Keratinocyte (primary cell): ENCODE results near the gene GRPEL2. TPM values are rescaled to one million over a fixed set of nuclear protein-coding genes. Genes with fewer than 3 reads are reported as not detected.
A peak's percentile ranks its signal among the peaks of the same experiment; 100 is the strongest.

Experiments used
- DNase-seq: peaks from one replicate; pipeline ENCODE4 v3.0.0-alpha.2; 2011; ENCODE audit warnings: low read depth, missing footprints, low spot score
- FAIRE-seq: peaks from 2 replicates; lab custom pipeline; 2011; peaks lifted over from hg19 to GRCh38; lab: Jason Lieb, UNC
- H2AFZ ChIP-seq: 2 replicates; pipeline ENCODE4 v1.6.0; 2012; ENCODE audit warnings: low read length, control low read depth, inconsistent platforms; ENCODE audit not compliant: control insufficient read depth
- H3K27ac ChIP-seq: 2 replicates; pipeline ENCODE4 v1.5.1; 2011; ENCODE audit warnings: low read length; ENCODE audit not compliant: control insufficient read depth, insufficient read depth
- H3K27me3 ChIP-seq: 3 replicates; pipeline ENCODE4 v1.6.0; 2011; ENCODE audit warnings: low read length; ENCODE audit not compliant: control insufficient read depth, insufficient read depth; ENCODE audit errors: extremely low read depth
- H3K36me3 ChIP-seq, 2 experiments: 2 replicates in 1 of 2; 3 replicates in 1 of 2; pipeline ENCODE4 v1.5.1; 2011; ENCODE audit warnings: low read length in 2 of 2, mild to moderate bottlenecking in 1 of 2; ENCODE audit not compliant: control insufficient read depth in 2 of 2, insufficient read depth in 2 of 2; ENCODE audit errors: extremely low read depth in 1 of 2
- H3K4me1 ChIP-seq: 3 replicates; pipeline ENCODE4 v1.5.1; 2011; ENCODE audit warnings: low read length; ENCODE audit not compliant: control insufficient read depth, insufficient read depth; ENCODE audit errors: extremely low read depth
- H3K4me2 ChIP-seq: 3 replicates; pipeline ENCODE4 v1.6.0; 2011; ENCODE audit warnings: low read depth, low read length; ENCODE audit not compliant: control insufficient read depth, insufficient read depth; ENCODE audit errors: extremely low read depth
- H3K4me3 ChIP-seq, 3 experiments: fragments of 200-600 bp in 1 of 3; sonication (generic) in 1 of 3; 2 replicates in 2 of 3; 3 replicates in 1 of 3; pipeline ENCODE4 v1.5.1; 2011 to 2016; ENCODE audit warnings: low read length in 3 of 3, mild to moderate bottlenecking in 3 of 3, control low read depth in 2 of 3, inconsistent platforms in 1 of 3, low read depth in 1 of 3, mixed read lengths in 1 of 3, mixed run types in 1 of 3, moderate library complexity in 1 of 3; ENCODE audit not compliant: control insufficient read depth in 2 of 3, insufficient read depth in 2 of 3; ENCODE audit errors: extremely low read depth in 1 of 3
- H3K79me2 ChIP-seq: 2 replicates; pipeline ENCODE4 v1.6.0; 2012; ENCODE audit warnings: low read length; ENCODE audit not compliant: control insufficient read depth, insufficient read depth
- H3K9ac ChIP-seq: 3 replicates; pipeline ENCODE4 v1.6.0; 2011; ENCODE audit warnings: low read length; ENCODE audit not compliant: control insufficient read depth, insufficient read depth; ENCODE audit errors: extremely low read depth
- H3K9me1 ChIP-seq: 3 replicates; pipeline ENCODE4 v1.6.0; 2011; ENCODE audit warnings: low read length; ENCODE audit not compliant: control insufficient read depth, insufficient read depth; ENCODE audit errors: extremely low read depth
- H3K9me3 ChIP-seq: 2 replicates; pipeline ENCODE4 v1.5.1; 2012; ENCODE audit warnings: low read depth, low read length; ENCODE audit not compliant: control insufficient read depth
- H4K20me1 ChIP-seq: 3 replicates; pipeline ENCODE4 v1.6.0; 2011; ENCODE audit warnings: low read length; ENCODE audit not compliant: control insufficient read depth, insufficient read depth; ENCODE audit errors: extremely low read depth
- EZH2 ChIP-seq: IDR thresholded peaks from one replicate; pipeline ENCODE4 v1.6.1; 2012; ENCODE audit warnings: inconsistent platforms, mild to moderate bottlenecking, low read length, moderate library complexity
- dilution Hi-C: fragments of 300-500 bp; cut with MboI; formaldehyde crosslinking; loops from one replicate; pipeline ENCODE4 v1.7.0; 2020; ENCODE audit warnings: low sequenced_read_pairs; ENCODE audit not compliant: extremely low pct_ligation_motif_present
- polyA plus RNA-seq, 5 experiments: library from polyadenylated mRNA; depleted of rRNA in 3 of 5; stranded (reverse) in 3 of 5; stranded (forward) in 1 of 5; unstranded in 1 of 5; fragments of >200 nt; gene quantifications; 1 replicate in 1 of 5; 2 replicates in 3 of 5; 3 replicates in 1 of 5; pipeline versions ENCODE4 v1.2.1 to v1.2.3, GENCODE V29; 2011 to 2012; ENCODE audit warnings: missing spikeins in 2 of 5, low read depth in 1 of 5, low replicate concordance in 1 of 5
- TF ChIP-seq, protein P1 (sequence below), 3 experiments: IDR thresholded peaks in 1 of 3; conservative IDR thresholded peaks in 1 of 3; optimal IDR thresholded peaks in 1 of 3; 2 replicates in 2 of 3; 3 replicates in 1 of 3; pipeline versions ENCODE3 to v1.5.1; 2011; ENCODE audit warnings: low read length in 3 of 3, mild to moderate bottlenecking in 3 of 3, moderate library complexity in 2 of 3, control low read depth in 1 of 3, inconsistent platforms in 1 of 3; ENCODE audit not compliant: insufficient read depth in 2 of 3; ENCODE audit errors: extremely low read depth in 1 of 3

Gene GRPEL2
- polyA plus RNA-seq, 1 donor (not counting 4 experiments of a cell fraction or from before 2014, with no cell fraction given), result 17.5 TPM

DNA sequence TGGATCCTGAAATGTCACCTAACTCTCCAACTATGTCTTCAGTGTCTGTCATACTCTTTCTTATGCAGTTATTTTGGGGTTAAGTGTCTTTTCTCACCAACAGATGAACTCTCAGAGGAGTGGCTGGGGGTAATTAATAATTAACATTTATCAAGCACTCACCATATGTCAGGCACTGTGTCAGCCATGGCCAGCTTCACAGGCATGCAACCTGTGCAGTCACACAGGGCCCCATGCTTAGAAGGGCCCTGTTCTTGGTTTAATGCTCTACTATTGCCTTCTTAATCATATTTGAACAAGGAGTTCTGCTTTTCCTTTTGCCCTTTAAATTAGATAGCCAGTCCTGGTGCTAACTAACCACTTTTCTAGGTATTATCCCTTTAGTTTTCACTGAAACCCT is 3.4 kb upstream of the GRPEL2 start:
- Histone ChIP-seq H2AFZ (no peak overlapping the region), H3K9me1 (no peaks in the 10 kb centered on the region), H3K9ac (no peak overlapping the region), H3K79me2 (peaks cover 13% of the 10 kb centered on the region), H3K4me1 (peaks cover 7% of the 10 kb centered on the region), H4K20me1 (no peaks in the 10 kb centered on the region), H3K4me3 (no peak overlapping the region), H3K36me3 (peaks cover 0 to 3% of the 10 kb centered on the region in 2 experiments), H3K9me3 (no peaks in the 10 kb centered on the region), H3K27ac (no peak overlapping the region), H3K27me3 (no peaks in the 10 kb centered on the region), H3K4me2 (no peak overlapping the region)
- dilution Hi-C loops, result no loop called here
- TF ChIP-seq EZH2, result no peak
- TF ChIP-seq, protein P1, sequence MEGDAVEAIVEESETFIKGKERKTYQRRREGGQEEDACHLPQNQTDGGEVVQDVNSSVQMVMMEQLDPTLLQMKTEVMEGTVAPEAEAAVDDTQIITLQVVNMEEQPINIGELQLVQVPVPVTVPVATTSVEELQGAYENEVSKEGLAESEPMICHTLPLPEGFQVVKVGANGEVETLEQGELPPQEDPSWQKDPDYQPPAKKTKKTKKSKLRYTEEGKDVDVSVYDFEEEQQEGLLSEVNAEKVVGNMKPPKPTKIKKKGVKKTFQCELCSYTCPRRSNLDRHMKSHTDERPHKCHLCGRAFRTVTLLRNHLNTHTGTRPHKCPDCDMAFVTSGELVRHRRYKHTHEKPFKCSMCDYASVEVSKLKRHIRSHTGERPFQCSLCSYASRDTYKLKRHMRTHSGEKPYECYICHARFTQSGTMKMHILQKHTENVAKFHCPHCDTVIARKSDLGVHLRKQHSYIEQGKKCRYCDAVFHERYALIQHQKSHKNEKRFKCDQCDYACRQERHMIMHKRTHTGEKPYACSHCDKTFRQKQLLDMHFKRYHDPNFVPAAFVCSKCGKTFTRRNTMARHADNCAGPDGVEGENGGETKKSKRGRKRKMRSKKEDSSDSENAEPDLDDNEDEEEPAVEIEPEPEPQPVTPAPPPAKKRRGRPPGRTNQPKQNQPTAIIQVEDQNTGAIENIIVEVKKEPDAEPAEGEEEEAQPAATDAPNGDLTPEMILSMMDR (optimal IDR thresholded peaks at IDR 0.05 in 1 of 3, IDR thresholded peaks at IDR 0.05 in 1 of 3, conservative IDR thresholded peaks at IDR 0.05 in 1 of 3; ENCODE audit: extremely low read depth in 1 of 3, insufficient read depth in 2 of 3, low read length in 3 of 3), result no peak
- DNase-seq (no peak), FAIRE-seq (no peak)

DNA sequence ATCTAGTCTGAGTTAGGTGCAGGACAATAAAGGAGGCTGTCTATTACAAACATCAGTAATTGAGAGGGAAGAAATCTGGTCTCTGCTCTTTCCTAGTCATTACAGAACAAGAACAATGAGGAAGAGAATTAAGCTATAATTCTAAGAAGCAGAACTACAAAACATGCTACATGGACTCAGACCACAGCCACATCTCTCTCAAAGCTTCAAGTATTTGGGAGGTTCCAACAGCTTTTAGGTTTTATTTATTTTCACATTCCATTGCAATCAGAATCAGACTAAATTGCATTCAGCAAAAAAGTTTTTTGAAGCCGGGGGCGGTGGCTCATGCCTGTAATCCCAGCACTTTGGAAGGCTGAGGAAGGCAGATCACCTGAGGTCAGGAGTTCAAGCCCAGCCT is 1.1 kb upstream of the GRPEL2 start:
- dilution Hi-C loops, result no loop called here
- Histone ChIP-seq H3K4me3 (peak overlapping the region in 1 of 3 experiments; percentile 97), H3K79me2 (peaks cover 31% of the 10 kb centered on the region), H3K9me1 (no peaks in the 10 kb centered on the region), H3K27ac (no peak overlapping the region), H3K36me3 (peaks cover 6 to 13% of the 10 kb centered on the region in 2 experiments), H3K4me2 (peak overlapping the region; percentile 93), H4K20me1 (peaks cover 1% of the 10 kb centered on the region), H3K9ac (no peak overlapping the region), H2AFZ (no peak overlapping the region), H3K27me3 (no peaks in the 10 kb centered on the region), H3K4me1 (peaks cover 16% of the 10 kb centered on the region), H3K9me3 (no peaks in the 10 kb centered on the region)
- DNase-seq (no peak), FAIRE-seq (no peak)
- no peak for TF ChIP-seq EZH2
- TF ChIP-seq, protein P1 (optimal IDR thresholded peaks at IDR 0.05 in 1 of 3, IDR thresholded peaks at IDR 0.05 in 1 of 3, conservative IDR thresholded peaks at IDR 0.05 in 1 of 3; ENCODE audit: extremely low read depth in 1 of 3, insufficient read depth in 2 of 3, low read length in 3 of 3), result no peak
